NB4 (cell line): ENCODE data around the gene S100A2.

Experiments used
- DNase-seq: peaks from one replicate; pipeline ENCODE4 v3.0.0; 2010; ENCODE audit warnings: low read depth
- H3K4me3 ChIP-seq: one replicate; pipeline ENCODE4 v1.5.1; 2011; ENCODE audit warnings: mild to moderate bottlenecking, low read depth, low read length, moderate library complexity
- MYC ChIP-seq: IDR thresholded peaks from 2 replicates; pipeline ENCODE4 v1.6.1; 2011; ENCODE audit warnings: low read depth, low read length
- POLR2A ChIP-seq: IDR thresholded peaks from 2 replicates; pipeline ENCODE4 v1.6.1; 2011; ENCODE audit warnings: mild to moderate bottlenecking; ENCODE audit not compliant: insufficient read length; ENCODE audit errors: extremely low read depth
- TF ChIP-seq, protein P1 (sequence below): IDR thresholded peaks from 2 replicates; pipeline ENCODE4 v1.6.1; 2011; ENCODE audit warnings: low read depth, low read length
- TF ChIP-seq, protein P2 (sequence below): IDR thresholded peaks from one replicate; pipeline ENCODE4 v1.5.1; 2012; ENCODE audit warnings: low read depth, low read length

S100A2 gene

DNA sequence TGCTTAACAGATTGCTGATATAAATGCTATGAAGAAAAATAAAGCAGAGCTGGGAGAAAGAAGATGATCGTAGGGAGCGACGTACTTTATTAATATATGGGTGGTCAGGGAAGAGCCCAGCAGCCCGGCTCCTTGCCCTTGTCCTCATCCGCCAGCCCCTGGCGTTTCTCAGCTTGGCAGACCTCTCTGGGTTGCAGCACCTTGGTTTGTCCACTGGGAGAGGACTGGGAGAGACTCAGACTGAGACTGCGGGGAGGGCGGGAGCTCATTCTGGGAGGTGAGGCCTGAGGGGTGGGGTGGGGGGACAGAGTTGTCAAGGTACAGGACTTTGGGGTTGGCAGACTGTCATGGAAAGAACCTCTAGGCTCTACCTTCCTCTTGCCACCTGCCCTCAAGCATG is 13.3 kb downstream of the S100A2 start:
- no peak for DNase-seq
- TF ChIP-seq, protein P1, sequence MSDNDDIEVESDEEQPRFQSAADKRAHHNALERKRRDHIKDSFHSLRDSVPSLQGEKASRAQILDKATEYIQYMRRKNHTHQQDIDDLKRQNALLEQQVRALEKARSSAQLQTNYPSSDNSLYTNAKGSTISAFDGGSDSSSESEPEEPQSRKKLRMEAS = no peak
- TF ChIP-seq POLR2A (no peak), MYC (no peak)
- TF ChIP-seq, protein P2, sequence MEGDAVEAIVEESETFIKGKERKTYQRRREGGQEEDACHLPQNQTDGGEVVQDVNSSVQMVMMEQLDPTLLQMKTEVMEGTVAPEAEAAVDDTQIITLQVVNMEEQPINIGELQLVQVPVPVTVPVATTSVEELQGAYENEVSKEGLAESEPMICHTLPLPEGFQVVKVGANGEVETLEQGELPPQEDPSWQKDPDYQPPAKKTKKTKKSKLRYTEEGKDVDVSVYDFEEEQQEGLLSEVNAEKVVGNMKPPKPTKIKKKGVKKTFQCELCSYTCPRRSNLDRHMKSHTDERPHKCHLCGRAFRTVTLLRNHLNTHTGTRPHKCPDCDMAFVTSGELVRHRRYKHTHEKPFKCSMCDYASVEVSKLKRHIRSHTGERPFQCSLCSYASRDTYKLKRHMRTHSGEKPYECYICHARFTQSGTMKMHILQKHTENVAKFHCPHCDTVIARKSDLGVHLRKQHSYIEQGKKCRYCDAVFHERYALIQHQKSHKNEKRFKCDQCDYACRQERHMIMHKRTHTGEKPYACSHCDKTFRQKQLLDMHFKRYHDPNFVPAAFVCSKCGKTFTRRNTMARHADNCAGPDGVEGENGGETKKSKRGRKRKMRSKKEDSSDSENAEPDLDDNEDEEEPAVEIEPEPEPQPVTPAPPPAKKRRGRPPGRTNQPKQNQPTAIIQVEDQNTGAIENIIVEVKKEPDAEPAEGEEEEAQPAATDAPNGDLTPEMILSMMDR = no peak
- H3K4me3 ChIP-seq = no peak overlapping the region

GRCh38 chr1:153550827-153551500 is 14.7 kb downstream of the S100A2 start:
- no peak overlapping the region for H3K4me3 ChIP-seq
- DNase-seq = peak; percentile 82
- TF ChIP-seq POLR2A = no peak

- no peak for TF ChIP-seq POLR2A
- TF ChIP-seq, protein P2 = no peak
- TF ChIP-seq, protein P1 = no peak
- TF ChIP-seq MYC = no peak
- H3K4me3 ChIP-seq = no peak overlapping the region
- no peak for DNase-seq
Measured at GRCh38 chr1:153550398-153550758, 15.3 kb downstream of the S100A2 start.

DNA sequence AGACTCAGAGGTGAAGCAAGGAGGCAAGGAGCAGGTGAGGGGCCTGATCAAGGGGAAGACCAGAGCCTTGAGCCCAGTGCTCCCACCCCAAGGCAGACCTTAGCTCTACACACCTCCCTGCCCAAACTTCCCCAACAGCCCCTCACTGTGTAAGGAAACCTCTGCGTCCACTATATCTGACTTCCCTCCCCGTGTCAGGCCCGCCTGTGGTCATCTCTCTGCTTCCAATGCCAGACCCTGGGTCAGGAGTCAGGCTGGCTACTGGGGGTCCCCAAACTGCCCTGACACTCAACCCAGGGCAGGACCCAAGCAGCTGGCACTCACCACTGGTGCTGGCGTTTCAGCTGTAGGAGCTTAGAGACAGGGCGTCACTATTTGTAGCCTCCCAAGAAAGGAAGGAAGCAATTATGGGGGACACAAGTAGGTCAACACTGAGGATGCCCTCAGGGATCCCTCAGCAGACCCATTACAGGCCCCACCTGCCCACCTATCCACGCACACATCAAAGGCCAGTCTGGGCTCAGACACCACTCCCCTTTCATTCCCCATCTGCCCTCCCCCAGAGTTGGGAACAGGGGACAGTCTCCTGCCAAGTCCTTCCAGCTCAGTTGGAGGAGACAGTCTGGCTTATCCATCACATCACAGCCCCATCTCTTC is 15.8 kb downstream of the S100A2 start:
- no peak for DNase-seq
- H3K4me3 ChIP-seq = no peak overlapping the region
- TF ChIP-seq, protein P1 = no peak
- TF ChIP-seq, protein P2 = no peak
- TF ChIP-seq POLR2A = no peak
- TF ChIP-seq MYC = no peak

DNA sequence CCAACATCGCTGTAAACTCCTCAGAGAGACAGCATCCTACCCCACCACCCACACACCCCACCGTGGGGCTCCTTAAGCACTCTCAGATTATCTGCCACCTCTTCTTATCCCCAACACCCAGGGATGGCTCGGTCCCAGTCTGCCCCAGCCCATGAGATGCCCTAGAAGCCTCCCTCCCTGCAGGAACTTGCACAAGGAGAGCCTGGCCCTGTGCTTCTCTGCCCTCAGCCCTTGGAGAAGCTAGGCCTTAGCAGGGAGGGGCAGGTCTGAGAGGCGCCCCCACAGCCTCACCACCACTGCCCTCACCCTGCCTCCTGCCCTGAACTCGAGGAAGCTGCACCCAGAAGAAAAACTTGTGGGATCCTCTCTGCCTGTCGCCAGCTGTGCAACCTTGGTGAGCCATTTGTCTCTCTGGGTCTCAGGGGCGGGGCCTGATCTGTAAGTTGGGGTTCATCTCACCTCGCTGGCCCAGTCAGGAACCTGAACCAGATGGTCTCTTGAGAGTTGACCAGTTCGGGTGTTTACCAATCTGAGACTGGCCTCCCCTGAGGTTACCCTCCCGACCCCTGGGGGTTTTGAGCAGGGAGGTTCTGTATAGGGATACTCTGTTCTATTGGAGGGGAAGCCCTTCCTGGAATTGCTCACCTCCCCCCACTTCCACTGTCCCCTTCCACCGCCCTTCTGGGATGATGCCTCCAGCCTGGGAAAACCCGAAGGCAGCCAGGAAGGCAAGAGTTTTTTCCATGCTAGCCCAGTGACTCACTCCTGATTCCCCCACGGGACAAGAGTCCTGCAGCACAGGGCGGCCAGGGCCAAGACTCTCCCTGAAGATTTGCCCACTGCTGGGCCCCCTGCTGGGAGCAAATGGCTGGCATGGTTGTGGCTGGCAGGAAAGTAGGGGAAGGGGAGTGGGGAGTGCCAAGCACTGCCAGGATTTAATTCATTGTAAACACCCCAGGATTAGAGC is 16.6 kb downstream of the S100A2 start, which contains the start of gene S100A3:
S100A3 (minus strand) TSS at position 537 of the 967 bp plus-strand sequence. CDS start 773 bp downstream, outside the sequence.
- DNase-seq = peak; percentile 43
- TF ChIP-seq MYC = no peak
- TF ChIP-seq, protein P1 = no peak
- TF ChIP-seq, protein P2 = no peak
- TF ChIP-seq POLR2A = no peak
- no peak within 1 kb of the TSS for H3K4me3 ChIP-seq
